Osteocyte (in vitro differentiated cells): ENCODE measurements around the gene UAP1. TPM values are rescaled to one million over a fixed set of nuclear protein-coding genes. Genes with fewer than 3 reads are reported as not detected.

Source experiments
- DNase-seq: peaks from one replicate; pipeline ENCODE4 v3.0.0; 2021; ENCODE audit warnings: mixed read lengths; ENCODE audit not compliant: unreplicated experiment; ENCODE audit errors: extremely low spot score
- H3K27ac Mint-ChIP-seq: one replicate; pipeline ENCODE4 v1.8.0; 2021; ENCODE audit warnings: mild to moderate bottlenecking, mixed read lengths; ENCODE audit not compliant: unreplicated experiment
- H3K27me3 Mint-ChIP-seq: one replicate; pipeline ENCODE4 v1.8.0; 2021; ENCODE audit warnings: mixed read lengths; ENCODE audit not compliant: unreplicated experiment
- H3K36me3 Mint-ChIP-seq: one replicate; pipeline ENCODE4 v1.8.0; 2021; ENCODE audit warnings: mixed read lengths; ENCODE audit not compliant: unreplicated experiment
- H3K4me1 Mint-ChIP-seq: one replicate; pipeline ENCODE4 v1.8.0; 2021; ENCODE audit warnings: mixed read lengths; ENCODE audit not compliant: unreplicated experiment
- H3K4me3 Mint-ChIP-seq: one replicate; pipeline ENCODE4 v1.8.0; 2021; ENCODE audit warnings: mild to moderate bottlenecking, moderate library complexity, mixed read lengths; ENCODE audit not compliant: unreplicated experiment
- H3K9me3 Mint-ChIP-seq: one replicate; pipeline ENCODE4 v1.8.0; 2021; ENCODE audit warnings: mixed read lengths; ENCODE audit not compliant: unreplicated experiment
- CTCF ChIP-seq: fragments of 200-600 bp; sonication (generic); IDR thresholded peaks from 2 replicates; pipeline ENCODE4 v1.5.0; 2021; ENCODE audit warnings: antibody characterized with exemption, mild to moderate bottlenecking, moderate library complexity
- total RNA-seq: library from RNA; stranded (reverse); gene quantifications from 2 replicates; pipeline ENCODE4 v1.2.1, GENCODE V29; 2021

The UAP1 gene
- total RNA-seq, 1 donor from 2014 or later, result 30.7 TPM

GRCh38 chr1:162649583-162649982 lies 88.1 kb downstream of the UAP1 start:
- H3K36me3 Mint-ChIP-seq, result peaks cover 10% of the 10 kb centered on the region
- peaks cover 25% of the 10 kb centered on the region for H3K4me1 Mint-ChIP-seq
- H3K27me3 Mint-ChIP-seq, result no peaks in the 10 kb centered on the region
- H3K9me3 Mint-ChIP-seq, result no peaks in the 10 kb centered on the region
- DNase-seq, result no peak
- peak overlapping the region; percentile 29 for H3K27ac Mint-ChIP-seq
- no peak overlapping the region for H3K4me3 Mint-ChIP-seq
- no peak for TF ChIP-seq CTCF

Other genes starting within 250 kb of the UAP1 start
- not detected in 2 replicates for gene SPATA46, start 184.9 kb upstream of the UAP1 start, total RNA-seq
- gene C1orf226, start 180.0 kb upstream of the UAP1 start, total RNA-seq, result 2.7 and 3.2 TPM in 2 replicates
- not detected in 2 replicates for gene SH2D1B, start 149.6 kb upstream of the UAP1 start, total RNA-seq
- gene UHMK1, start 63.9 kb upstream of the UAP1 start, total RNA-seq, result 29.3 and 30.9 TPM in 2 replicates
- 173 and 185 TPM in 2 replicates for gene DDR2, start 70.7 kb downstream of the UAP1 start, total RNA-seq
- 6.5 and 6.7 TPM in 2 replicates for gene HSD17B7, start 229.0 kb downstream of the UAP1 start, total RNA-seq